Thoracic aorta (tissue), 2 donors: Measurements from ENCODE around the gene PDZRN3. TPM values are rescaled to one million over a fixed set of nuclear protein-coding genes. Genes with fewer than 3 reads are reported as not detected.

ENCODE experiments used
- ATAC-seq: fragments of 150-250 bp; one replicate; pipeline ENCODE4 v1.8.0; 2017; ENCODE audit warnings: low read depth; ENCODE audit not compliant: insufficient number of reproducible peaks, low FRiP score
- DNase-seq: peaks from one replicate; pipeline ENCODE4 v3.0.0-alpha.2; 2020; ENCODE audit warnings: low spot score
- H3K27ac ChIP-seq, 2 donors: fragments of 200-600 bp; sonication (generic); 1 replicate in 1 of 2; 2 replicates in 1 of 2; pipeline ENCODE4 v1.5.1; 2016; ENCODE audit warnings: mild to moderate bottlenecking in 2 of 2, moderate library complexity in 2 of 2
- H3K27me3 ChIP-seq: fragments of 200-600 bp; sonication (generic); replicated peaks from 2 replicates; pipeline ENCODE4 v1.6.0; 2016; ENCODE audit warnings: mild to moderate bottlenecking; ENCODE audit not compliant: insufficient read depth
- H3K36me3 ChIP-seq: fragments of 200-600 bp; sonication (generic); one replicate; pipeline ENCODE4 v1.5.1; 2016
- H3K4me1 ChIP-seq, 2 donors: fragments of 200-600 bp; sonication (generic); 1 replicate in 1 of 2; 2 replicates in 1 of 2; pipeline versions ENCODE4 v1.5.1 to v1.6.0; 2016; ENCODE audit warnings: low read depth in 2 of 2, mild to moderate bottlenecking in 1 of 2; ENCODE audit not compliant: control insufficient read depth in 1 of 2
- H3K4me3 ChIP-seq: fragments of 200-600 bp; sonication (generic); 2 replicates; pipeline ENCODE4 v1.5.1; 2016; ENCODE audit warnings: mild to moderate bottlenecking
- H3K9me3 ChIP-seq: fragments of 200-600 bp; sonication (generic); 2 replicates; pipeline ENCODE4 v1.5.1; 2016
- total RNA-seq, 2 donors: library from RNA; depleted of rRNA; stranded (reverse); fragments of >200 nt; gene quantifications; one replicate each; pipeline versions ENCODE4 v1.1.0 to v1.2.3, GENCODE V29; 2016
- TF ChIP-seq, protein P1 (sequence below): fragments of 200-600 bp; sonication (generic); IDR thresholded peaks from one replicate; pipeline ENCODE4 v1.5.1; 2019; ENCODE audit warnings: antibody characterized with exemption

The PDZRN3 gene
- total RNA-seq, 2 donors from 2014 or later = 140 to 166 TPM

- Histone ChIP-seq H3K4me1 (peaks cover 10 to 41% of the 10 kb centered on the region in 2 donors), H3K36me3 (peaks cover 11% of the 10 kb centered on the region), H3K27ac (no peak overlapping the region), H3K27me3 (no peaks in the 10 kb centered on the region), H3K9me3 (no peaks in the 10 kb centered on the region), H3K4me3 (no peak overlapping the region)
- ATAC-seq = no peak
- TF ChIP-seq, protein P1, sequence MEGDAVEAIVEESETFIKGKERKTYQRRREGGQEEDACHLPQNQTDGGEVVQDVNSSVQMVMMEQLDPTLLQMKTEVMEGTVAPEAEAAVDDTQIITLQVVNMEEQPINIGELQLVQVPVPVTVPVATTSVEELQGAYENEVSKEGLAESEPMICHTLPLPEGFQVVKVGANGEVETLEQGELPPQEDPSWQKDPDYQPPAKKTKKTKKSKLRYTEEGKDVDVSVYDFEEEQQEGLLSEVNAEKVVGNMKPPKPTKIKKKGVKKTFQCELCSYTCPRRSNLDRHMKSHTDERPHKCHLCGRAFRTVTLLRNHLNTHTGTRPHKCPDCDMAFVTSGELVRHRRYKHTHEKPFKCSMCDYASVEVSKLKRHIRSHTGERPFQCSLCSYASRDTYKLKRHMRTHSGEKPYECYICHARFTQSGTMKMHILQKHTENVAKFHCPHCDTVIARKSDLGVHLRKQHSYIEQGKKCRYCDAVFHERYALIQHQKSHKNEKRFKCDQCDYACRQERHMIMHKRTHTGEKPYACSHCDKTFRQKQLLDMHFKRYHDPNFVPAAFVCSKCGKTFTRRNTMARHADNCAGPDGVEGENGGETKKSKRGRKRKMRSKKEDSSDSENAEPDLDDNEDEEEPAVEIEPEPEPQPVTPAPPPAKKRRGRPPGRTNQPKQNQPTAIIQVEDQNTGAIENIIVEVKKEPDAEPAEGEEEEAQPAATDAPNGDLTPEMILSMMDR = no peak
- DNase-seq = no peak
These were observed 221.3 kb downstream of the PDZRN3 start for GRCh38 chr3:73403444-73403843.

DNA sequence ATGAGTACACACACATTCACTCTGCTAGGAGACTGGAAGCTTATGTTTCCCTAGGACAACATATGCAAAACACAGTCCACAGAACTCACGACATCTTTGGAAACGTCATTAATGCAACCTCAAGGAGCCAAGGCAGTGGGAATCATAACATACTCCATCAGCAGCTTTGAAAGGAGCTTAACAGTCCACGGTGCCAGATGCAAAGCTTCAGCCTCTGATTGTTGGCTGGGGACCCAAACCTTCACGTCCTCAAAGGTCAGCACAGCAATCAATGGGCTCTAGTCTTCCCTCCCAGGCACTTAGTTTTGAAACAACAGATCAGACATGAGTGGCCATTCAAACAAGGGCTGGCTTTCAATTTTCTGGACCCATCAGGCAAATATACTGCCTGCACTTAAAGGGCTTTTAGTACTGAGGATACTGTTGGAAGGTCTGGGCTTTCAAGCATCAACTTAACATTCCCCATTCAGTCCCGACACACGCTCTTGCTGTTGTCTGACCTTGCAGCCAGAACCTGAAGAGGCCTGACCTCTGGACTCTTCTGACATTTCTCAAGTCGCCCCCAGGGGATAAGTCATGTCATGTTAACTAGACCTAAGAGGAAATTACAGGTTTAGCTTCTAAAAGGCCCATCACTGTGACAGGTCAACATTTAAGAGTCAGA is 223.0 kb downstream of the PDZRN3 start:
- Histone ChIP-seq H3K36me3 (peaks cover 14% of the 10 kb centered on the region), H3K9me3 (no peaks in the 10 kb centered on the region), H3K4me3 (no peak overlapping the region), H3K27ac (no peak overlapping the region), H3K27me3 (no peaks in the 10 kb centered on the region), H3K4me1 (peaks cover 0 to 26% of the 10 kb centered on the region in 2 donors)
- no peak for ATAC-seq
- no peak for DNase-seq
- TF ChIP-seq, protein P1 = no peak

GRCh38 chr3:73401059-73401458 is 223.7 kb downstream of the PDZRN3 start:
- ATAC-seq = no peak
- Histone ChIP-seq H3K36me3 (peaks cover 14% of the 10 kb centered on the region), H3K27me3 (no peaks in the 10 kb centered on the region), H3K4me3 (no peak overlapping the region), H3K27ac (no peak overlapping the region), H3K4me1 (peaks cover 0 to 20% of the 10 kb centered on the region in 2 donors), H3K9me3 (no peaks in the 10 kb centered on the region)
- TF ChIP-seq, protein P1 = no peak
- no peak for DNase-seq

GRCh38 chr3:73399666-73400253 is 225.0 kb downstream of the PDZRN3 start:
- DNase-seq (no peak), ATAC-seq (no peak)
- Histone ChIP-seq H3K9me3 (no peaks in the 10 kb centered on the region), H3K36me3 (peaks cover 14% of the 10 kb centered on the region), H3K27me3 (no peaks in the 10 kb centered on the region), H3K27ac (no peak overlapping the region), H3K4me3 (no peak overlapping the region), H3K4me1 (peaks cover 0 to 15% of the 10 kb centered on the region in 2 donors)
- TF ChIP-seq, protein P1 = no peak

GRCh38 chr3:73399106-73399505 is 225.6 kb downstream of the PDZRN3 start:
- no peak for ATAC-seq
- TF ChIP-seq, protein P1 = no peak
- H3K4me1 ChIP-seq = peaks cover 0 to 15% of the 10 kb centered on the region in 2 donors
- H3K27me3 ChIP-seq = no peaks in the 10 kb centered on the region
- peaks cover 14% of the 10 kb centered on the region for H3K36me3 ChIP-seq
- no peak overlapping the region for H3K4me3 ChIP-seq
- no peak overlapping the region for H3K27ac ChIP-seq
- H3K9me3 ChIP-seq = no peaks in the 10 kb centered on the region
- DNase-seq = no peak
